T-helper 2 cell treated with Interferon-gamma antibody and Interleukin-4, amounts not matched to agents 100 ng/mL and 5 ng/mL, for 36 hours (primary cell): ENCODE data around the gene NOCT. TPM values are rescaled to one million over a fixed set of nuclear protein-coding genes. Genes with fewer than 3 reads are reported as not detected.
"Not testable (repeated sequence)": the region's sequence is repeated elsewhere in the genome, so short reads cannot be mapped to it uniquely, and the experiment has no call there.

Source experiments
- intact Hi-C: fragments of 100-400 bp; cut with micrococcal nuclease; formaldehyde crosslinking; loops from one replicate; pipeline ENCODE4 v1.15.1; 2023
- total RNA-seq: library from RNA; stranded (reverse); gene quantifications from 2 replicates; pipeline ENCODE4 v1.2.3, GENCODE V29; 2022

Gene NOCT
- total RNA-seq, 1 donor from 2014 or later = 10.2 TPM

DNA sequence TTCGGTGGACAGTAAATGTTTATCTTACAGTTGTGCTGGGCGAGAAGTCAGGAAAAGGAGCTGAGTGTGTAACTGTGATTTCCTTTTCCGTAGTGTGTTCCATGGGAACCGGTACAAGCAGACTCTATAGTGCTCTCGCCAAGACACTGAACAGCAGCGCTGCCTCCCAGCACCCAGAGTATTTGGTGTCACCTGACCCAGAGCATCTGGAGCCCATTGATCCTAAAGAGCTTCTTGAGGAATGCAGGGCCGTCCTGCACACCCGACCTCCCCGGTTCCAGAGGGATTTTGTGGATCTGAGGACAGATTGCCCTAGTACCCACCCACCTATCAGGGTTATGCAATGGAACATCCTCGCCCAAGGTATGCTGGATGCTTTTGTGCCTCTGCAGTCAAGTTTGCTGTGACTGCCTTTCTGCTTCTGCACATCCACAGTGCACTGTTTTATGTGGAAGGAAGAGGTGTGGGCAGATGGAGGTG lies 27.4 kb downstream of the NOCT start:
- intact Hi-C loops = no loop called here

GRCh38 chr4:139044291-139044690 lies 28.7 kb downstream of the NOCT start:
- intact Hi-C loops = no loop called here

DNA sequence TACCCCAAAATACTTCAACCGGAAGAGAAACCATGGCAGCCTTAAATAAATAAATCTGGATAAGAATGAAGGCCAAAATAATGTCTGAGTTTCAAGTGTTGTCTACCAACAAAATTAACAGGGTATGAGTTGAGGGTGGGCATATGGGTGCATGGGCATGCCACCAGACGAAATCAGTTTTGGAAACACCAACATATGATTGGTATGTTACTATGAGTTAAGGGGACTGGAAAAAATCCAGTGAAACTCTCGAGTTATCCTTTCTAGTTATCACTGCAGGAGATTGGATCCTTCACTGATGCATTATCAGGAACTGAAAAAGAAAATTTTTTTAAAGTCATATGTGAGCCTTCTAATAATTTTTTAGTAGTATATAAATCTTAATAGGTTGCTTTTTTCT lies 32.4 kb downstream of the NOCT start:
- intact Hi-C loops = no loop called here

- intact Hi-C loops = no loop called here
Observed at GRCh38 chr4:139050446-139050845, 34.9 kb downstream of the NOCT start.

DNA sequence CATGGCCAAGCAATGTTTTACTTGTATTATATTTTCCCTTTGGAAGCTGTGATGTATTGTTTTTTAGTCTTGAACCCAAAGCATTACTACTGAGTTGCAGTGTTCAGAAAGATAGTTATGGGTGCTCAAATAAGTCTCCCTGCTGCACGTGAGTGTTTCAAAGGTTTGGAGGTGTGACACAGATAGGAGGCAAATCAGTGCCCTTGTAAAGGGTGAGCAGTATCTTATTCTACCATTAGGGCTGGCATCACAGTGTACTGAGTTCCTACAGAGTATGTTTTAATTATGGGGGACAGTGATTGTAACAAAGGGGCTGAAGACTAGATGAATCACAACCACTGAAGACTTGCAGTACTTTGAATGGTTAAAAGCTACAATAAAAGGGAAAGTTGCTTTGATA lies 38.3 kb downstream of the NOCT start:
- intact Hi-C loops = no loop called here

DNA sequence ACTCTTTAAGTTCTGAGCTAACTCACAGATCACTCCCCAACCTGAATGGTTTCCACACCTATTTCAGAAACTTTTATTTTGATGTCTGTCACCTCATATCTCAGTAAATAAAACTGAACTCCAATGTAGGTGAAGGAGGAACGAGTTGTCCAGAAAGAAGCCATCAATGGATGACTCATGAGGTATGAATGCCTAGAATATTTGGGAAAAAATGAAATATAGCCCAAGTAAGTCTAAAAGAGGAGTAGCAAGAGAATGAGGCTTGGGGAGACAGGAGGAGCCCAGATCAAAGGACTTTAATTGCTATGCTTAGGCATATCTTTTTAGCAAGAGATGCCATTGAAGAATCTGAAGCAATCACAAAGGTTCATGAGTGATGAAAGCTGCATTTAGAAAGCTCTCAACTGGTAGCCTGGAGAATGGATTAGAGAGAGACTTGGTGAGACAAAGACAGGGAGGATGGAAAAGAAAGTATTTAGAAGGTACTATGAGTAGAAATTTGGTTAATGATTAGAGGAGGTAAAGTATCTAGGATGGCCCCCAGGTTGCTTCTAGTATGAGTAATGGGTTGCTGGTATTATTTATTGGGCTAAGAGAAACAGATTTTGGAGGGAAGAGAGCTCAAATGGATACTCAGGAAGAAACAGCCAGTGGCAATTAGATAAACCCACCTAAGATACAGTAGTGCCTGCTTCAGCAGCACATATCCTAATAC lies 39.4 kb downstream of the NOCT start:
- intact Hi-C loops = no loop called here

- intact Hi-C loops = not testable (repeated sequence)
Observed at GRCh38 chr4:139059026-139059425, 43.4 kb downstream of the NOCT start.

DNA sequence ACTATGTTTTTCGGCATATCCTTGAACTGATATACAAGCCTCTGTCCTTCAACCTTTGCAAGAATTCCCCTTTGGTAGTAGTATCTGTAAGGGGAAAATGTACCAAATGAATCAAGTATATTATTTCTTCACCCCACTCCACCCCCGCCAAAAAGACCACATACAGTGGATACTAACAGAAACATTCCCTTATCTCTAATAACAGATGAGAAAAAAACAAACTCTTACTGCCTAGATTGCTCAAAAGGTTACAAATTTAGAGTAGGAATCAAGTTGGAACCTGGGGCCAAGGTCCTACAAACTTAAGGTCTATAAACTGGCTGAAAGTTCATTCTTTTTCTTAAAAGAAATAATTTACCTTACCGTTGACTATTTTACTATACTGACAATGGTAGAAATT lies 45.0 kb downstream of the NOCT start:
- intact Hi-C loops = no loop called here

GRCh38 chr4:139076016-139076744 lies 60.6 kb downstream of the NOCT start:
- intact Hi-C loops = no loop called here

GRCh38 chr4:139077567-139078355 lies 62.2 kb downstream of the NOCT start:
- intact Hi-C loops = no loop called here

GRCh38 chr4:139078926-139079325 lies 63.3 kb downstream of the NOCT start:
- intact Hi-C loops = no loop called here

- intact Hi-C loops = loop anchor here (1.0 to 10.0 kb wide), 9 partner anchors 53 to 1442 kb away; partner anchors contain the start of genes ELF2, ELMOD2, MAML3 and NOCT
Observed at GRCh38 chr4:139082750-139083606, 67.4 kb downstream of the NOCT start.

GRCh38 chr4:139083607-139083955 lies 68.0 kb downstream of the NOCT start:
- intact Hi-C loops = loop anchor here (1.0 to 10.0 kb wide), 8 partner anchors 68 to 1441 kb away; partner anchors contain the start of genes ELF2, ELMOD2, MAML3 and NOCT

GRCh38 chr4:139083956-139084803 lies 68.6 kb downstream of the NOCT start:
- intact Hi-C loops = loop anchor here (1.0 to 10.0 kb wide), 9 partner anchors 69 to 1441 kb away; partner anchors contain the start of genes ELF2, ELMOD2, MAML3 and NAA15

GRCh38 chr4:139084804-139085093 lies 69.2 kb downstream of the NOCT start:
- intact Hi-C loops = loop anchor here (1.0 to 10.0 kb wide), 4 partner anchors 217 to 1440 kb away; partner anchors contain the start of genes ELMOD2, MAML3, NAA15 and SCOC

GRCh38 chr4:139085141-139085540 lies 69.6 kb downstream of the NOCT start:
- intact Hi-C loops = loop anchor here (10.0 kb wide), 1 partner anchor 1440 kb away; the partner anchor contains the start of gene ELMOD2

DNA sequence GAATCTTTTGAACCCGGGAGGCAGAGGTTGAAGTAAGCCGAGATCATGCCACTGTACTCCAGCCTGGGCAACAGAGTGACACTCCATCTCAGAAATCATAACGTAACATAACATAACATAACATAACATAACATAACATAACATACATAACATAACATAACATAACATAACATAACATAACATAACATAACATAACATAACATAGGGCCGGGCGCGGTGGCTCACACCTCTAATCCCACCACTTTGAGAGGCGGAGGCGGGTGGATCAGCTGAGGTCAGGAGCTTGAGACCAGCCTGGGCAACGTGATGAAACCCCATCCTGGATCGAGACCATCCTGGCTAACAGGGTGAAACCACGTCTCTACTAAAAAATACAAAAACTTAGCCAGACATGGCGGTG lies 76.7 kb downstream of the NOCT start:
- intact Hi-C loops = no loop called here
